Spinal cord (tissue), 10 donors: ENCODE measurements around the gene PPID. TPM values are rescaled to one million over a fixed set of nuclear protein-coding genes. Genes with fewer than 3 reads are reported as not detected.
"Not testable (repeated sequence)": the region's sequence is repeated elsewhere in the genome, so short reads cannot be mapped to it uniquely, and the experiment has no call there.

Experiments
- DNase-seq, 6 donors: peaks; one replicate each; pipeline versions ENCODE4 v3.0.0 to v3.0.0-alpha.2; 2013 to 2015; ENCODE audit warnings: low spot score in 6 of 6, low read depth in 4 of 6
- H3K27ac ChIP-seq: one replicate; pipeline ENCODE4 v1.5.1; 2013; ENCODE audit warnings: low read depth, low read length, control low read depth
- H3K27me3 ChIP-seq: one replicate; pipeline ENCODE4 v1.6.1; 2013; ENCODE audit warnings: low read length; ENCODE audit not compliant: control insufficient read depth, insufficient read depth
- H3K36me3 ChIP-seq: one replicate; pipeline ENCODE4 v1.6.1; 2013; ENCODE audit warnings: low read length; ENCODE audit not compliant: control insufficient read depth, insufficient read depth
- H3K4me1 ChIP-seq: one replicate; pipeline ENCODE4 v1.6.1; 2013; ENCODE audit warnings: low read length; ENCODE audit not compliant: control insufficient read depth, insufficient read depth
- H3K4me3 ChIP-seq: one replicate; pipeline ENCODE4 v1.5.1; 2013; ENCODE audit warnings: low read depth, low read length, control low read depth
- H3K9me3 ChIP-seq: one replicate; pipeline ENCODE4 v1.6.1; 2013; ENCODE audit warnings: low read length; ENCODE audit not compliant: control insufficient read depth, insufficient read depth
- WGBS: methylation state at CpG from one replicate; pipeline ENCODE4 v1.1.5; 2013; ENCODE audit warnings: missing lambda C conversion rate; ENCODE audit not compliant: insufficient coverage; 5-methylcytosine and 5-hydroxymethylcytosine counted together
- polyA plus RNA-seq, 2 donors: library from polyadenylated mRNA; unstranded; fragments of 120-200 nt; gene quantifications; one replicate each; pipeline ENCODE4 v1.2.1, GENCODE V29; 2013; ENCODE audit not compliant: insufficient read length in 2 of 2
- small RNA-seq: library from RNA; depleted of rRNA; stranded (forward); fragments of <200 nt; gene quantifications from one replicate; pipeline ENCODE3, GENCODE V24; 2014; ENCODE audit warnings: low replicate concordance
- total RNA-seq, 2 donors: library from RNA; depleted of rRNA in 1 of 2; stranded (reverse); fragments of 120-200 nt in 1 of 2; fragments of >200 nt in 1 of 2; gene quantifications; one replicate each; pipeline versions ENCODE4 v1.2.3 to v1.2.4, GENCODE V29; 2013 to 2014
- donor health status: healthy.

The PPID gene
- total and polyA plus RNA-seq, 4 donors = 29.4 to 57.0 (median 41.7) TPM

- not testable (repeated sequence) for H3K9me3 ChIP-seq, H3K4me1 ChIP-seq, H3K36me3 ChIP-seq, H3K4me3 ChIP-seq, H3K27me3 ChIP-seq, H3K27ac ChIP-seq, DNase-seq
- 79% methylated on average over 3 of the region's 4 CpGs for WGBS
These were observed 59.9 kb downstream of the PPID start for GRCh38 chr4:158663255-158663654.

Small RNA genes within 50 kb of the gene (small RNA-seq; reads per million reads assigned to genes)
- 0.06 reads per million for gene RF00012

Other genes starting within 250 kb of the PPID start
- gene RXFP1, start 201.5 kb downstream of the PPID start, total RNA-seq = under 1 TPM; 0.59 to 0.77 TPM
- under 1 TPM in 1 of 2 donors, not detected in 1; 0.23 TPM for gene RXFP1, start 201.5 kb downstream of the PPID start, polyA plus RNA-seq
- 10 to 100 TPM in 1 of 2 donors, 1 to 10 TPM in 1; 7.0 to 23.5 TPM for gene C4orf46, start 51.5 kb downstream of the PPID start, total RNA-seq
- gene C4orf46, start 51.5 kb downstream of the PPID start, polyA plus RNA-seq = 10 to 100 TPM in 1 of 2 donors, 1 to 10 TPM in 1; 10.0 to 10.9 TPM
- 10 to 100 TPM; 35.5 to 35.7 TPM for gene ETFDH, start 51.1 kb downstream of the PPID start, total RNA-seq
- 10 to 100 TPM; 20.6 to 30.7 TPM for gene ETFDH, start 51.1 kb downstream of the PPID start, polyA plus RNA-seq
- gene FNIP2, start 45.6 kb upstream of the PPID start, total RNA-seq = 10 to 100 TPM; 31.7 to 59.2 TPM
- 10 to 100 TPM; 19.4 to 25.6 TPM for gene FNIP2, start 45.6 kb upstream of the PPID start, polyA plus RNA-seq